Mononuclear cell (primary cell): ENCODE data around the gene UBR1. TPM values are rescaled to one million over a fixed set of nuclear protein-coding genes. Genes with fewer than 3 reads are reported as not detected.
"Not testable (repeated sequence)": the region's sequence is repeated elsewhere in the genome, so short reads cannot be mapped to it uniquely, and the experiment has no call there.

Experiments used
- H3K27me3 ChIP-seq: 2 replicates; pipeline ENCODE4 v1.6.0; 2011; ENCODE audit warnings: low read length, control low read depth; ENCODE audit not compliant: insufficient read depth
- H3K4me1 ChIP-seq: 2 replicates; pipeline ENCODE4 v1.5.1; 2011; ENCODE audit warnings: mild to moderate bottlenecking, low read length, control low read depth; ENCODE audit not compliant: insufficient read depth
- H3K4me3 ChIP-seq: 2 replicates; pipeline ENCODE4 v1.5.1; 2011; ENCODE audit warnings: mild to moderate bottlenecking, low read length, moderate library complexity
- H3K9me3 ChIP-seq: 2 replicates; pipeline ENCODE4 v1.5.1; 2011; ENCODE audit warnings: low read depth, mild to moderate bottlenecking, control low read depth, low read length
- total RNA-seq: library from RNA; depleted of rRNA; stranded (reverse); fragments of >200 nt; gene quantifications from one replicate; pipeline ENCODE4 v1.2.3, GENCODE V29; 2012

Gene UBR1
- total RNA-seq, 1 donor = 44.7 TPM

- H3K9me3 ChIP-seq = no peaks in the 10 kb centered on the region
- H3K4me3 ChIP-seq = no peak overlapping the region
- H3K27me3 ChIP-seq = no peaks in the 10 kb centered on the region
- no peaks in the 10 kb centered on the region for H3K4me1 ChIP-seq
Observed at GRCh38 chr15:42986693-42987342, 119.0 kb downstream of the UBR1 start.

- Histone ChIP-seq H3K4me3 (no peak overlapping the region), H3K9me3 (no peaks in the 10 kb centered on the region), H3K27me3 (no peaks in the 10 kb centered on the region), H3K4me1 (no peaks in the 10 kb centered on the region)
Observed at GRCh38 chr15:42984493-42985034, 121.3 kb downstream of the UBR1 start.

- H3K4me3 ChIP-seq, H3K9me3 ChIP-seq, H3K4me1 ChIP-seq, H3K27me3 ChIP-seq: not testable (repeated sequence)
Observed at GRCh38 chr15:42979113-42979512, 126.7 kb downstream of the UBR1 start.

GRCh38 chr15:42974202-42974862 lies 131.5 kb downstream of the UBR1 start:
- H3K4me1 ChIP-seq = no peaks in the 10 kb centered on the region
- H3K27me3 ChIP-seq = no peaks in the 10 kb centered on the region
- H3K9me3 ChIP-seq = no peaks in the 10 kb centered on the region
- no peak overlapping the region for H3K4me3 ChIP-seq

- no peaks in the 10 kb centered on the region for H3K27me3 ChIP-seq
- no peak overlapping the region for H3K4me3 ChIP-seq
- H3K4me1 ChIP-seq = no peaks in the 10 kb centered on the region
- no peaks in the 10 kb centered on the region for H3K9me3 ChIP-seq
Observed at GRCh38 chr15:42973114-42973513, 132.7 kb downstream of the UBR1 start.

GRCh38 chr15:42971830-42972229 lies 134.0 kb downstream of the UBR1 start:
- Histone ChIP-seq H3K9me3 (no peaks in the 10 kb centered on the region), H3K4me3 (no peak overlapping the region), H3K27me3 (no peaks in the 10 kb centered on the region), H3K4me1 (no peaks in the 10 kb centered on the region)

GRCh38 chr15:42964476-42964875 lies 141.4 kb downstream of the UBR1 start:
- Histone ChIP-seq H3K4me1 (no peaks in the 10 kb centered on the region), H3K4me3 (no peak overlapping the region), H3K27me3 (no peaks in the 10 kb centered on the region), H3K9me3 (no peaks in the 10 kb centered on the region)

- Histone ChIP-seq H3K4me3 (no peak overlapping the region), H3K4me1 (no peaks in the 10 kb centered on the region), H3K9me3 (no peaks in the 10 kb centered on the region), H3K27me3 (no peaks in the 10 kb centered on the region)
Observed at GRCh38 chr15:42955518-42955917, 150.3 kb downstream of the UBR1 start.

GRCh38 chr15:42954291-42954690 lies 151.5 kb downstream of the UBR1 start:
- Histone ChIP-seq H3K9me3 (no peaks in the 10 kb centered on the region), H3K4me1 (no peaks in the 10 kb centered on the region), H3K4me3 (no peak overlapping the region), H3K27me3 (no peaks in the 10 kb centered on the region)

- not testable (repeated sequence) for H3K9me3 ChIP-seq, H3K4me3 ChIP-seq, H3K4me1 ChIP-seq, H3K27me3 ChIP-seq
Observed at GRCh38 chr15:42948898-42949297, 156.9 kb downstream of the UBR1 start.

- Histone ChIP-seq H3K4me1 (no peaks in the 10 kb centered on the region), H3K4me3 (no peak overlapping the region), H3K27me3 (no peaks in the 10 kb centered on the region), H3K9me3 (no peaks in the 10 kb centered on the region)
Observed at GRCh38 chr15:42940527-42940926, 165.3 kb downstream of the UBR1 start.

GRCh38 chr15:42939841-42940240 lies 166.0 kb downstream of the UBR1 start:
- no peaks in the 10 kb centered on the region for H3K27me3 ChIP-seq

GRCh38 chr15:42937143-42937542 lies 168.7 kb downstream of the UBR1 start:
- Histone ChIP-seq H3K9me3 (no peaks in the 10 kb centered on the region), H3K4me1 (no peaks in the 10 kb centered on the region), H3K4me3 (no peak overlapping the region), H3K27me3 (no peaks in the 10 kb centered on the region)

More at GRCh38 chr15:42939841-42940240, 166.0 kb downstream of the UBR1 start:
- H3K4me1 ChIP-seq = no peaks in the 10 kb centered on the region
- no peak overlapping the region for H3K4me3 ChIP-seq
- H3K9me3 ChIP-seq = no peaks in the 10 kb centered on the region

- H3K4me3 ChIP-seq = no peak overlapping the region
- no peaks in the 10 kb centered on the region for H3K27me3 ChIP-seq
- no peaks in the 10 kb centered on the region for H3K9me3 ChIP-seq
- H3K4me1 ChIP-seq = no peaks in the 10 kb centered on the region
Observed at GRCh38 chr15:42933886-42934667, 171.8 kb downstream of the UBR1 start.

GRCh38 chr15:42932833-42933515 lies 172.9 kb downstream of the UBR1 start:
- H3K27me3 ChIP-seq = no peaks in the 10 kb centered on the region
- H3K4me1 ChIP-seq = no peaks in the 10 kb centered on the region
- no peaks in the 10 kb centered on the region for H3K9me3 ChIP-seq
- no peak overlapping the region for H3K4me3 ChIP-seq
